ENCODE measurements around the gene TOR4A.
"Not testable (repeated sequence)": the region's sequence is repeated elsewhere in the genome, so short reads cannot be mapped to it uniquely, and the experiment has no call there.

TOR4A gene

DNA sequence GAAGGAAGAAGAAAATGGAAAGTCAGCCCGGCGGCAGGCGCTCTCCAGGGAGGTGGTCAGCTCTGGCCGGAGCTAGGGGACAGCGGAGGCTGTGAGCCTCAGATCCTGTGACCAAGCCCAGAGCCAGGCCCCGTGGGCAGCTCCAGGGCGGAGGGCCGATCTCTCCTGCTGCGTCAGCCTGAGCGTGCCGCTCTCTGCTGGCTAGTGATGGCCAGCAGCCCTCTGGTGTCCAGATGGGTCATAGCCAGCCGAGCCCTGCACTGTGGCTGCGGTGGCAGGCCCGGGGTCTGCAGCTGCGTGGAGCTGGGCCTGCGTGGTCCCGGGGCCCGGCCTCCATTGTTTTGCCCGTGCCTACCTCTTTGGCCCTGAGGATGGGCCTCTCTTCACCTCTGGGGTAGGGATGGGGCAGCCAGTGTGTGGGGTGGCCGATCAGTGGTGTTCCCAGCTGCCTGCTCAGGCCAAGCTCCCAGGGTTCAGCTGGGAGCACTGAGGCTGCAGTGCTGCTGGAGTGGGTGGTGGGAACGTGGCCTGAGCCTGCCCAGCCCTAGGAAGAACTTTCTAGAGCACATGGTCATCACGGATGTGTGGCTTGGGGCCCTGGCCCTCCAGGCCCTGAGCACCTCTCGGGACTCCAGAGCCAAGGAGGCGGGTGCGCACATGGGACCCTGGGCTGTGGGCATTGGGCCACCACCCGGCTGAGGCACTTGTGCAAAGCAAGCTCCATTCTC is 41.6 kb downstream of the TOR4A start:
- DNase-seq, result no peak

DNA sequence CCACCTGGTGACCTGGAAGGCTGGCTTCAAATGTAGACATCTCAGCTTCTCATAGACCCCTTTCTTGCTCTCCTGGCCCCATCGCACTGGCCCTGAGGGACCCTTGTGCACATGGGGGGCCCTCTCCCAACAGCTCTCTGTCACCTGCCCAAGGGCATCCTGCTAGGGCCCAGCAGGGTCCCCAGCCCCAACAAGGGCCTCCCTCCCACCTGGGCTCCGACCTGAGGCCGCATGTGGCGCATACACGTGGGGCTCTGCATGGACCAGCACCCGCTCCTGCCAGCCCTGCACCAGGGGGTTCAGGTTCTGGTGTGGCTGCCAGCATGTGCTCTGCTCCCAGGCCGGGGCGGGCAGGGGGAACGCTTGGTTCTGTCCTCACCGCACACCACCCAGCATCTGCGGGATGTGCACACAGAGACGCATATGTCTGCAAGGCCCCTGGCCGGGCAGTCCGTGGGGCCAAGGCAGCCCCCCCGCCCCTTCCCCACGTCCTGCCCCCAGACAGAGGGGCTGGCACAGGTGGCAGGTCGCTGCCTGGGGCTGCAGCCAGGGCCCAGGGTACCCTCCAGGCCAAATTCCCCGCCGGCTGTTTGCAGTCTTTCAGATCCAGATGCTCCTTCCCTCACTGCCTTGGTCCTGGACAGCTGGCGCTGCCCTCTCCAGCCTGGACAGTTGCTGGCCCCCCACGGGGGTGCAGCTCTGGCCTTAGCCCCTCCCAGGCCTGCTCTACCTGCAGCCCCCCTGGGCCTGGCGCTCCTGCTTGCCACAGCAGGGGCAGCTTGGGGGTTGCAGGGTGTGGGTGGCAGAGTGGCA is 42.4 kb downstream of the TOR4A start:
- DNase-seq, result no peak

DNA sequence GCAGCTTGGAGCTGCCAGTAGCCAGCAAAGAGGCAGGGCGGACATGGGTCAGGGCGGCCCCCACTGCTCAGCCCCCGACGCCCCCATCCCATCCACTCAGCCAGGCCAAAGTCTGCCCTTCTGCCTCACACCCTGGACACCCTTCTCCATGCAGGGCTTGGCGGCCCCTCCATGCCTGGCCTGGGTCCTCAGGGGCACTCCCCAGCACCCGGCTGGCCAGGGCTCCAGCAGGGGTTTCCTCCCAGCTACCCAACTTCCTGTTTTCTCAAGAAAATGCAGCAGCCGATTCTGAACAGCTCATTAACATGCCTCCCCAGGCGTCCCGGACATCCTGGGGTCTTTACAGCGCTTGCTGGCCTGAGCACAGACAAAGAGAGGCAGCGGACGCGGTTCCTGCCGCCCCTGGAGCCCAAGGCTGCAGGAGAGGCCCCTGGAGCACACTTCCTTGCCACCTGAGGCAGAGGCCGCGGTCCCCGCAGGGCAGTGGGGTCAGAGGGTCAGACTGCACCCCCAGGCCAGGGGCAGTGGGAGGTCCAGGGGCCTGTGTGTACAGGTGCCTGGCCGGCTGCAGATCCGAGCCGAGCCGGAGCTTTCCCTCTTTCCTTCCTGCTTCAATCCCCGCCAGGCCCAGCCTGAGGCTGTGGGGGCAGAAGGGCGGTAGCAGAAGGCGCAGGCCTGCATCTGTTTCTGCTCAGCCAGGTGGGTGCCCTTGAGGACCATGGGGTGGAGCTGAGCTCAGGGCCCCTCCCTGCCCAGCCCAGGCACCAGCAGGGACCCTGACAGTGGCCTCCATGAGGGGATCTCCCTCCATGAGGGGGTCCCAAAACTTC is 43.2 kb downstream of the TOR4A start:
- no peak for DNase-seq

DNA sequence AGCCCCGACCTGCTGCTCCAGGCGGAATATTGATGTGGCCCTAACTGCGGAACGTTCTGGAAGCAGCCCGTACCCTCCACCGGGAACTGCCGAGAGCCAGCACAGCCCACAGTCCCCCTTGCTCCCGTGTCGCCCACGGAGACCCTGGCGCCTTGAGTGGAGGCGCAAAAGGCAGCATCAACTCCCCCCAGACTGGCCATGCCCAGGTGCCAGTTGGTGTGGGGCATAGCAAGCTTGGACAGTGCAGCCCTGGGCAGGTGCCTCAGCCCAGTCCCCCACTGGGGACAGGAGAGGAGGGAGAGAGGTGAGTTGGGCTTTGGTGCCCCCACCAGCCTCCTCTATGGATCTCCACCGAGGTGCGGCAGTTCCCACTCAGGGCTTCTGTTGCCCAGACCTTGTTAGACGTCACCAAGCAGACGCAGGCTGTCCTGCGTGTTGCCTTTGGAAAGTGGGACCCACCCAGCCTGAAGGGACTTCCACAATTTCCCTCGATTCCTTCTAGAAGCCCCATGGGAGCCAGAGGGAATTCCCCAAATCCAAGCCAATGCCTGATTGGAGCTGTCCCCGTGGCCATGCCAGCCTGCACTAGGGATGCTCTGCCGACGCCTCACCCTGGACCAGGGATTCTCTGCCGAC is 44.3 kb downstream of the TOR4A start:
- no peak for DNase-seq

DNA sequence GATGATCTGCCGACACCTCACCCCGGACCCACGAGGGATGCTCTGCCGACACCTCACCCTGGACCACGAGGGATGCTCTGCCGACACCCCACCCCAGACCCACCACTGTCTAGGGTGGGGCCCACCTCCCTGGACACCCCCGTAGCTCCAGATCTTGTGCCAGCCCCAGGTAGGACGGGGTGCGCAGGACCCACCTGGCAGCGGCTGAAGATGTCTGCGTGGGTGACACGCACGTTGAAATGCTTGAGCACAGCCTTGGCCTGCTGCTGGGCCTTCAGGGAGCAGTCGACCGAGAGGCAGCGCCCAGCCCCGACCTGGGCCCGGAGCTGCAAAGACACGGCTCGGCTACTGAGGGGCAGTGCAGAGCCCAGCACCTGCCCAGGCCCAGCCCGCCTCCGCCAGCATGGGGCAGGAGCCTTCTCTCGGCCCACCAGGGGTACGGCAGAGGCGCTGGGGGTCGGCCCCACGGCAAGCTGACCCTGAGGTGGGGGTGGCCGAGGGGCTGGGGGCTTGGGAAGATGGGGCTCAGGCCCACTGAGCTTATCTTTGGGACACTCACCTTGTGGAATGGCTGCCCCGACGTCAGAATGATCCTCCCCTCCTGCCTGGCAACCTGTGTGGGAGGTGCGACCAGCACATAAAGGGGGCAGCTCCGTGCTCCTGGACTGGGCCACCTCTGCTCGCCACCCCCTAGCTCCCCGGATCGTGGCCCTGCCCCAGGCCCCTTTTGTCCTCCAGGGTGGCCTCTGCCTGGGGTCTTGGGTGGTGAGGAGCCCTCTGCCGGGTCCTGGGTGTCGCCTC is 46.2 kb downstream of the TOR4A start:
- no peak for DNase-seq

DNA sequence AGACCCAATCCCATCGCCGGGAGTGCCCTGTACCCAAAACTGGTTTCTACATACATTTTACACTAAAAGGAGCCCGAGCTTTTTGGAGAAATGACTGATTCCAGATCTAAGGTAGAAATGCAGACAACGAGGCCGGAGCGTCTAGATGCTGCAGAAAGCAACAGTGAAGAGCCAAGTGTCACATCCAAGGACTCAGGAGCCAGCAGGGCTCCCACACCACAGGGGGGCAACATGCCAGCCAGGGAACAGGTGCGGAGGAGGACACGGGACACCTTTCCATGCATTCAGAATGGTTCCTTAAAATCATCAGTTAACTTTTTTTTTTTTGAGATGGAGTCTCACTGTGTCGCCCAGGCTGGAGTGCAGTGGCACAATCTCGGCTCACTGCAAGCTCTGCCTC is 47.6 kb downstream of the TOR4A start:
- no peak for DNase-seq

DNA sequence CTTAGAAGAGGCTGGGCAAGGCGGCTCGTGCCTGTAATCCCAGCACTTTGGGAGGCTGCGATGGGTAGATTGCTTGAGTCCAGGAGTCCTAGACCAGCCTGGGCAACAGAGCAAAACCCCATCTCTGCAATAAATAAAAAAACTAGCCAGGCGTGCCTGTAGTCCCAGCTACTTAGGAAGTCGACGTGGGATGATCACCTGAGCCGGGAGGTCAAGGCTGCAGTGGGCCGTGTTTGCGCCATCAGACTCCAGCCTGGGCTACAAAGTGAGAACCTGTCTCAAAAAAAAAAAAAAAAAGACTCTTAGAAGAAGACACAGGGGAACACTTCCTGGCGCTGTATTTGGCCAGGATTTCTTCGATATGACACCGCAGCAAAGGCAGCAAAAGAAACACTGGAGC is 48.3 kb downstream of the TOR4A start:
- DNase-seq, result no peak

DNA sequence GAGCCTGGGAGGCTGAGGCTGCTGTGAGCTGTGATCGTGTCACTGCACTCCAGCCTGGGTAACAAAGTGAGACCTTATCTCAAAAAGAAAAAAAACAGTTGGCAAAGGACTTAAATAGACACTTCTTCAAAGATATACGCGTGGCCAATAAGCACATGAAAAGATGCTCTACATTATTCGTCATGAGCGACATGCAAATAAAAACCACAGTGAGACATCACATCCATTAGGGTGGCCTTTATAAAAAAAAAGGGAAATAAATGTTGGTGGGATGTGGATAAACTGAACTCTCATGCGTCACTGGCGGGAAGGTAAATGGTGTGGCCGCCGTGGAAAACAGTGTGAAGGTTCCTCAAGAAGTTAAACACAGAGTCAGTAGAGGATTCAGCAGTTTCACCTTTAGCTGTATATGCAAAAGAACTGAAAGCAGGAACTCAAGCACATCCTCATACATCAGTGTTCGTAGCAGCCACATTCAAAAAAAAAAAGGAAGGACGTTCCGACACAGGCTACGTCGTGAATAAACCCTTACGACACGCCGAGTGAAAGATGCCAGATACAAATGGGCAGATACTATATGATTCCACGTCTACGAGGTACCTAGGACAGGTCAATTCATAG is 49.0 kb downstream of the TOR4A start:
- no peak for DNase-seq

DNA sequence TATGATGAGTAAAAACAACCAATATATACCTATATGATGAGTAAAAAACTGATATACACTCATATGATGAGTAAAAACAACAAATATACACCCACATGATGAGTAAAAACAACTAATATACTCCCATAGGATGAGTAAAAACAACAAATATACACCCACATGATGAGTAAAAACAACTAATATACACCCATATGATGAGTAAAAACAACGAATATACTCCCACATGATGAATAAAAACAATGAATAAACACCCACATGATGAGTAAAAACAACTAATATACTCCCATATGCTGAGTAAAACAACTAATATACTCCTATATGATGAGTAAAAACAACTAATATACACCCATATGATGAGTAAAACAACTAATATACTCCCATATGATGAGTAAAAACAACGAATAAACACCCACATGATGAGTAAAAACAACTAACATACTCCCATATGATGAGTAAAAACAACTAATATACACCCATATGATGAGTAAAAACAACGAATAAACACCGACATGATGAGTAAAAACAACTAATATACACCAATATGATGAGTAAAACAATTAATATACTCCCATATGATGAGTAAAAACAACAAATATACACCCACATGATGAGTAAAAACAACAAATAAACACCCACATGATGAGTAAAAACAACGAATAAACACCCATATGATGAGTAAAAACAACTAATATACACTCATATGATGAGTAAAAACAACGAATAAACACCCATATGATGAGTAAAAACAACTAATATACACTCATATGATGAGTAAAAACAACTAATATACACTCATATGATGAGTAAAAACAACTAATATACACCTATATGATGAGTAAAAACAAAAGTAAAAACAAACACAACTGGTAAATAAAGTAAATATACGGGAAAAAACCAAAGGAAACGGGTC is 50.4 kb downstream of the TOR4A start:
- not testable (repeated sequence) for DNase-seq

DNA sequence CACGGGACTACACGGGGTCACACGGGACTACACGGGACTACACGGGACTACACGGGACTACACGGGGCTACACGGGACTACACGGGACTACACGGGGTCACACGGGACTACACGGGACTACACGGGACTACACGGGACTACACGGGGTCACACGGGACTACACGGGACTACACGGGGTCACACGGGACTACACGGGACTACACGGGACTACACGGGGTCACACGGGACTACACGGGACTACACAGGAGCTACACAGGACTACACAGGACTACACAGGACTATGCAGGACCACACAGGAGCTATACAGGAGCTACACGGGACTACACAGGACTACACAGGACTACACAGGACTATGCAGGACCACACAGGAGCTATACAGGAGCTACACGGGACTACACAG is 52.1 kb downstream of the TOR4A start:
- not testable (repeated sequence) for DNase-seq

DNA sequence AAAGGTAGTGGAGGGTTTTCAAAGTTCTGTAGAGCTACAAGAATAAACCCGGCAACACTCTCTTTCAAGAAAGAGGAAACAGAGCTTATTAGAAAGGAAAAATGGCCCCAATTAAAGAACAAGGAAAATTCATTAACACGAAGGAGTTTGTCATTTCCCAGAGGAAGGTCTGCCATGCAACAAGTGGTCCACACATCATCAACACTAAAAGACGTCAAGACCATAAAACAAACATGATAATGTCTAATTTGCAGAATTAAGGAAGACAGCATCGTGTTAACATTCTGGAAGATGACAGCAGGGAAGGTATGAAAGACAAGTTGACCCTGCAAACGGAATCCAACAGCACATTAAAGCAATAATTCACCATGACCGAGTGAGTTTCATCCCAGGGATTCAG is 53.2 kb downstream of the TOR4A start:
- no peak for DNase-seq

DNA sequence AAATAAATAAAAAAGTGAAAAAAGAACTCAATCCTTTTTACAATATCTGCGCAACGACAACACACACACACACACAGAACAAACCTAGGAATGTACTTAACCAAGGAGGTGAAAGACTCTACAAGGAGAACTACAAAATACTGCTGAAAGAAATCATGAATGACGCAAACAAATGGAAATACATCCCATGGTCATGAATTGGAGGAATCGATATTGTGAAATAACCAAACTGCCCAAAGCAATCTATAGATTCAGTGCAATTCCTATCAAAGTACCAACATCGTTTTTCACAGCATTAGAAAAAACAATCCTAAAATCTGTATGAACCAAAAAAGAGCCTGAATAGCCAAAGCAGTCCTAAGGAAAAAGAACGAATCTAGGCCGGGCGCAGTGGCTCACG is 54.4 kb downstream of the TOR4A start:
- no peak for DNase-seq
